GM12874 (cell line): ENCODE measurements around the gene MAGED2.

Source experiments
- CTCF ChIP-seq: IDR thresholded peaks from 2 replicates; pipeline ENCODE4 v1.5.1; 2011; ENCODE audit warnings: low read depth, mild to moderate bottlenecking, control low read depth, low read length, moderate library complexity; ENCODE audit not compliant: insufficient read depth

Gene MAGED2

GRCh38 chrX:54824195-54824594 is 16.6 kb downstream of the MAGED2 start:
- TF ChIP-seq CTCF, result no peak

GRCh38 chrX:54824722-54825121 is 17.2 kb downstream of the MAGED2 start:
- TF ChIP-seq CTCF, result no peak

- 0 out of 2 replicates have a peak, but pooled peaks have one; percentile 16 for TF ChIP-seq CTCF
Observed at GRCh38 chrX:54825716-54826438, 18.3 kb downstream of the MAGED2 start.

- TF ChIP-seq CTCF, result no peak
Observed at GRCh38 chrX:54826598-54826997, 19.1 kb downstream of the MAGED2 start.

GRCh38 chrX:54838583-54838982 is 31.0 kb downstream of the MAGED2 start:
- no peak for TF ChIP-seq CTCF

GRCh38 chrX:54842607-54843006 is 35.1 kb downstream of the MAGED2 start:
- TF ChIP-seq CTCF, result no peak

- no peak for TF ChIP-seq CTCF
Observed at GRCh38 chrX:54843050-54843449, 35.5 kb downstream of the MAGED2 start.

- TF ChIP-seq CTCF, result no peak
Observed at GRCh38 chrX:54865208-54865607, 57.7 kb downstream of the MAGED2 start.
